T-helper 1 cell treated with Interleukin-12 subunit alpha and Interleukin-12 subunit beta and Interleukin-4 antibody, amounts not matched to agents 30 μg/mL and 1 μg/mL, for 36 hours (primary cell): ENCODE measurements around the gene ERICH6B.

Experiments used
- H3K27ac Mint-ChIP-seq: one replicate; pipeline ENCODE4 v1.8.0; 2021; ENCODE audit warnings: mild to moderate bottlenecking, mixed read lengths
- H3K27me3 Mint-ChIP-seq: one replicate; pipeline ENCODE4 v1.8.0; 2021; ENCODE audit warnings: low read depth, mixed read lengths
- H3K36me3 Mint-ChIP-seq: one replicate; pipeline ENCODE4 v1.8.0; 2021; ENCODE audit warnings: low read depth, mixed read lengths
- H3K4me1 Mint-ChIP-seq: one replicate; pipeline ENCODE4 v1.8.0; 2021; ENCODE audit warnings: low read depth, mixed read lengths
- H3K4me3 Mint-ChIP-seq: one replicate; pipeline ENCODE4 v1.8.0; 2021; ENCODE audit warnings: mild to moderate bottlenecking, moderate library complexity, mixed read lengths
- H3K9me3 Mint-ChIP-seq: one replicate; pipeline ENCODE4 v1.8.0; 2021; ENCODE audit warnings: mixed read lengths

ERICH6B gene

DNA sequence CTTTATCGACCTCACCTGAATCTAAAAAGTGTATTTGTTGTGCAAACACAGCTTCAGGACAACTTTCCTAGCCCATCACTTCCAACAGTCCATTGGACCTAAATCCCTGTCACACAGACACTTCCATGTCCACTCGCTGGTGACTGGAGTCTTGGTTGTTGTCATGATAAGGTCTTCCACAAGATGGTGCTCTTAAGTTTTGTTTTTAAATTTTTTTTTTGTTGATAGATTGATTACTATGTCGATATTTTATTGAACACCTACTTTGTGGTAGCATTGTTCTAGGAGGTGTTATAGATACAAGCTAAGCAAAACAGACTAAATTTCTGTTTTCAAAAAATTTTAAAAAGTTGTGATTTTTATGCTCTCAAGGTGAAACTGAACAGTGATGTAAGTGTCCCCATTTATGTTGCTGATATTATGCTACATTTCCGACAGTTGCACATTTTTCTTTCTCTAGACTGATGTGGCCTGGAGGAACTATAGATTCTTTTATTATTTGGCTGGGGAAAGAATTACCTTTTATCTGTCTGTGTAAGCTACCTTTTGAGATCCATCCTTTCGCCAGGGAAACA is 8.1 kb upstream of the ERICH6B start:
- Mint-ChIP-seq H3K4me1 (no peaks in the 10 kb centered on the region), H3K36me3 (no peaks in the 10 kb centered on the region), H3K9me3 (no peaks in the 10 kb centered on the region), H3K27me3 (peaks cover 40% of the 10 kb centered on the region), H3K27ac (no peak overlapping the region), H3K4me3 (no peak overlapping the region)

DNA sequence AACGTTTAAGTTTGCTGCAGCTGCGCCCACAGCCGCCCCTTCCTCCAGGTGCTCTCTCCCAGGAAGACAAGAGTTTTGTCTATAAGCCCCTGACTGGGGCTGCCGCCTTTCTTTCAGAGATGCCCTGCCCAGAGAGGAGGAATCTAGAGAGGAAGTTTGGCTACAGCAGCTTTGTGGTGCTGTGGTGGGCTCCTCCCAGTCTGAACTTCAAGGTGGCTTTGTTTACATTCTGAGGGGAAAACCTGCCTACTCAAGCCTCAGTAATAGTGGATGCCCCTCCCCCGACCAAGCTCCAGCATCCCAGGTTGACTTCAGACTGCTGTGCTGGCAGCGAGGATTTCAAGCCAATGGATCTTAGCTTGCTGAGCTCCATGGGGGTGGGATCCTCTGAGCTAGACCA is 6.4 kb upstream of the ERICH6B start:
- Mint-ChIP-seq H3K27ac (no peak overlapping the region), H3K9me3 (no peaks in the 10 kb centered on the region), H3K4me3 (no peak overlapping the region), H3K4me1 (no peaks in the 10 kb centered on the region), H3K36me3 (no peaks in the 10 kb centered on the region), H3K27me3 (peaks cover 54% of the 10 kb centered on the region)

GRCh38 chr13:45607931-45608330 is 7.6 kb downstream of the ERICH6B start:
- Mint-ChIP-seq H3K27ac (no peak overlapping the region), H3K27me3 (peaks cover 20% of the 10 kb centered on the region)

GRCh38 chr13:45604892-45605291 is 10.6 kb downstream of the ERICH6B start:
- no peaks in the 10 kb centered on the region for H3K36me3 Mint-ChIP-seq
- peaks cover 14% of the 10 kb centered on the region for H3K27me3 Mint-ChIP-seq
- no peak overlapping the region for H3K27ac Mint-ChIP-seq
- no peaks in the 10 kb centered on the region for H3K4me1 Mint-ChIP-seq
- no peaks in the 10 kb centered on the region for H3K9me3 Mint-ChIP-seq
- H3K4me3 Mint-ChIP-seq, result no peak overlapping the region

More at GRCh38 chr13:45607931-45608330, 7.6 kb downstream of the ERICH6B start:
- no peaks in the 10 kb centered on the region for H3K4me1 Mint-ChIP-seq
- H3K9me3 Mint-ChIP-seq, result no peaks in the 10 kb centered on the region
- no peak overlapping the region for H3K4me3 Mint-ChIP-seq
- H3K36me3 Mint-ChIP-seq, result no peaks in the 10 kb centered on the region

DNA sequence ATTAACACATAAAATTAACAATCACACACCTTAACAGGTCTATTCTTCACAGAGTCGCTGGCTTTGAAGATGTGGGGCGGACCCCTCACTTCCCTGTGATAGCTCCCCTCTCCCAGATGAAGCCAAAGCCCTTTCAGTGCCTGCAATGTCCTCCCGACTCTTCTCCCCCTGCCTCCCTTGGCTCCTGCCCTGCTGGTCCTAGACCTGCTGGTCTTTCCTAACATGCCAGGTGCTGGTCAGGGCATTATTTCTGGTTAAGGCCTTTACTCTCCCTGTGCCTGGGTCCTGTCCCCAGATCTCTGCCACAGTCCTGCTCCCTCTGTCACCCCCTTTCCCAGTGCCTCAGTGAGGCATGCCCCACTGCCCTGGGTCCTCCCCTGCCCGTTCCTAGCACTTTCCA is 12.2 kb downstream of the ERICH6B start:
- peaks cover 8% of the 10 kb centered on the region for H3K27me3 Mint-ChIP-seq
- no peaks in the 10 kb centered on the region for H3K9me3 Mint-ChIP-seq
- H3K27ac Mint-ChIP-seq, result no peak overlapping the region

GRCh38 chr13:45602183-45603170 is 13.1 kb downstream of the ERICH6B start:
- H3K9me3 Mint-ChIP-seq, result no peaks in the 10 kb centered on the region

More for the DNA sequence above, 12.2 kb downstream of the ERICH6B start:
- Mint-ChIP-seq H3K36me3 (no peaks in the 10 kb centered on the region), H3K4me3 (no peak overlapping the region), H3K4me1 (no peaks in the 10 kb centered on the region)

DNA sequence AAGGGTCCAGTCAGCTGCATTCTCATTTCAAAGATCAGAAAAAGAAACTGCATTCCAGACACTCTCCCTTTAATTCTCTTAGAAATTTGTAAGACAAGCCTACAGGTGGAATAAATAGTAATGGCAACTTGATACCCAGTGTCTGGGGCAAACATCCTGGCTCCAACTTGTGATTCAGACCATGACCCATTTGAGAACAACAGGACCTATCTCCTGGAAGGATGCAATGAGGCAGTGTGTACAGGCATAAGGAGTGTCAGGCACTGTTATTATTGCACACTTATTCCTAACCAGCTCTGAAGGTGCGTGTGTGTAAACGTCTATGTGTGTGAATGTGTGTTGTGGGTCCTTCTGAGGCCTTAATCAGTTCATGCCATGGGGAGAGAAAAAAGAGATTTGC is 13.9 kb downstream of the ERICH6B start:
- Mint-ChIP-seq H3K27ac (no peak overlapping the region), H3K4me1 (no peaks in the 10 kb centered on the region), H3K4me3 (no peak overlapping the region), H3K9me3 (no peaks in the 10 kb centered on the region), H3K27me3 (peaks cover 9% of the 10 kb centered on the region), H3K36me3 (no peaks in the 10 kb centered on the region)

More at GRCh38 chr13:45602183-45603170, 13.1 kb downstream of the ERICH6B start:
- no peak overlapping the region for H3K4me3 Mint-ChIP-seq
- H3K27me3 Mint-ChIP-seq, result peaks cover 8% of the 10 kb centered on the region
- no peaks in the 10 kb centered on the region for H3K4me1 Mint-ChIP-seq
- H3K27ac Mint-ChIP-seq, result no peak overlapping the region
- H3K36me3 Mint-ChIP-seq, result no peaks in the 10 kb centered on the region

DNA sequence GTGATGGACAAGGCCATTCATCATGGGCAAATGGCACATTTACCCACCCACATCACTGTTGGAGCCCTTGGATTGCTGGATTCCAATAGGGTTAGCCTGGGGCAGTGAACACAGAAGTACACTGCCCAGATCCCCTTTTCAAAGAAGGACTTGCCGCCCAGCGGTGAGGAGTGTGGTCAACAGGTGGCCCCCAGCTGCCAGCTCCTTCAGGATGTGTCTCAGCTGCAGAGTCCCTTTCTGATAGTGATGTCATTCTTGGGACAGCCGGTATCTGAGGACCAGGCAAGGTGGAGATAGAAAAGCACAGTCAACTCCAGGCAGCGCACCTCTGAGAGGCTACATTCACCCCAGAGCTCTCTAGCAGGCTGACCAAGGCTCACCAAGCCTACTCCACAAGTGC is 16.9 kb downstream of the ERICH6B start:
- Mint-ChIP-seq H3K9me3 (no peaks in the 10 kb centered on the region), H3K36me3 (no peaks in the 10 kb centered on the region), H3K4me3 (no peak overlapping the region), H3K27me3 (peaks cover 17% of the 10 kb centered on the region), H3K4me1 (no peaks in the 10 kb centered on the region), H3K27ac (no peak overlapping the region)

DNA sequence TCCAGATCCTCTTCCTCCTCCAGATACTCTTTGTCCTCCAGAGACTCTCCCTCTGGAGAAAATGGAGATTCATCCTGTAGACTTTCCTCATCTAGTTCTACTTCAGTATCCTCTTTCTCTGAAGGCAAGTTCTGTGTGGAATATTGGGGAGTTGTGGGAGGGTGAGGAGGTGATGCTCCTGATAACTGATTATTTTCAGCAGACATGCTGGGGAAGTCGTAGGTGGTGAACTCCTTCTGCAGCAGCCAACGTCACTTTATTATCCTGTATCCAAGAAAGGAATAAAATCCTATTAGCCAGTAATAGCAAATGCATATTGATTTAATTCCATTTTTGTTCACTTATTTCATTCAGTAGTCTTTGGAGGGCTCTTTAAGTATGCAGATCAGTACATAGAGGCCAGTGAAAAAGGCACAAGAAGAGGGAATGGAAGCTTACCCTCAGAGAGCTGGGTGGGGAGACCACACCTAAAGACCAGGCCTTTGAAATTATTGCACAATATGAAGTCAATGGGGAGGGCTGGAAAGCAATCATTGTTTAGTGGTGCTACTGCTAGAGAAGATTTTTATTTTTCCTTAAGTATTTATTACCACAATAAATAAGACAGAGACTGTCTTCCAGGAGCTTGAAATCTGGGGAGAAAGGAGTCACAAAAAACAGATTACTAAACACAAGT is 18.6 kb downstream of the ERICH6B start:
- Mint-ChIP-seq H3K27ac (no peak overlapping the region), H3K9me3 (no peaks in the 10 kb centered on the region), H3K27me3 (peaks cover 17% of the 10 kb centered on the region), H3K4me3 (no peak overlapping the region), H3K4me1 (no peaks in the 10 kb centered on the region), H3K36me3 (no peaks in the 10 kb centered on the region)

GRCh38 chr13:45595965-45596364 is 19.6 kb downstream of the ERICH6B start:
- Mint-ChIP-seq H3K4me3 (no peak overlapping the region), H3K36me3 (no peaks in the 10 kb centered on the region), H3K27ac (no peak overlapping the region), H3K27me3 (peaks cover 20% of the 10 kb centered on the region), H3K9me3 (no peaks in the 10 kb centered on the region), H3K4me1 (no peaks in the 10 kb centered on the region)

GRCh38 chr13:45594764-45595163 is 20.8 kb downstream of the ERICH6B start:
- Mint-ChIP-seq H3K9me3 (no peaks in the 10 kb centered on the region), H3K4me1 (no peaks in the 10 kb centered on the region), H3K27ac (no peak overlapping the region), H3K27me3 (peaks cover 17% of the 10 kb centered on the region), H3K36me3 (no peaks in the 10 kb centered on the region), H3K4me3 (no peak overlapping the region)

- H3K4me1 Mint-ChIP-seq, result no peaks in the 10 kb centered on the region
- no peak overlapping the region for H3K4me3 Mint-ChIP-seq
- H3K36me3 Mint-ChIP-seq, result no peaks in the 10 kb centered on the region
- H3K9me3 Mint-ChIP-seq, result no peaks in the 10 kb centered on the region
- H3K27me3 Mint-ChIP-seq, result peaks cover 15% of the 10 kb centered on the region
- no peak overlapping the region for H3K27ac Mint-ChIP-seq
Observed at GRCh38 chr13:45594227-45594626, 21.3 kb downstream of the ERICH6B start.

GRCh38 chr13:45592758-45593157 is 22.8 kb downstream of the ERICH6B start:
- Mint-ChIP-seq H3K4me3 (no peak overlapping the region), H3K36me3 (no peaks in the 10 kb centered on the region), H3K27ac (no peak overlapping the region), H3K27me3 (peaks cover 12% of the 10 kb centered on the region), H3K4me1 (no peaks in the 10 kb centered on the region), H3K9me3 (no peaks in the 10 kb centered on the region)

- no peaks in the 10 kb centered on the region for H3K4me1 Mint-ChIP-seq
- no peaks in the 10 kb centered on the region for H3K36me3 Mint-ChIP-seq
- no peaks in the 10 kb centered on the region for H3K9me3 Mint-ChIP-seq
- H3K4me3 Mint-ChIP-seq, result no peak overlapping the region
- H3K27ac Mint-ChIP-seq, result no peak overlapping the region
- peaks cover 3% of the 10 kb centered on the region for H3K27me3 Mint-ChIP-seq
Observed at GRCh38 chr13:45590066-45590465, 25.5 kb downstream of the ERICH6B start.
